ENCODE data around the gene DSCAML1. TPM values are rescaled to one million over a fixed set of nuclear protein-coding genes. Genes with fewer than 3 reads are reported as not detected.

DSCAML1 gene
- total RNA-seq, 4 donors from 2014 or later = 0.54 to 1.8 (median 0.99) TPM

- Histone ChIP-seq H3K36me3 (no peaks in the 10 kb centered on the region), H3K27me3 (no peaks in the 10 kb centered on the region), H3K27ac (no peak overlapping the region), H3K9me3 (no peaks in the 10 kb centered on the region), H3K4me1 (no peaks in the 10 kb centered on the region), H3K4me3 (replicated peaks in 1 of 3) (no peak overlapping the region)
- intact Hi-C loops (cut with DNase I) = no loop called here
- WGBS, 2 donors = 95 to 97% methylated on average over 5 to 6 of the region's 6 CpGs
- DNase-seq = no peak
- TF ChIP-seq POLR2A (IDR thresholded peaks at IDR 0.05) = no peak
- TF ChIP-seq CTCF (IDR thresholded peaks at IDR 0.05) = no peak
Observed at GRCh38 chr11:117772360-117772759, 24.7 kb downstream of the DSCAML1 start.

GRCh38 chr11:117771841-117772240 is 25.2 kb downstream of the DSCAML1 start:
- intact Hi-C loops (cut with DNase I) = no loop called here
- Histone ChIP-seq H3K36me3 (no peaks in the 10 kb centered on the region), H3K27me3 (no peaks in the 10 kb centered on the region), H3K27ac (no peak overlapping the region), H3K4me3 (replicated peaks in 1 of 3) (no peak overlapping the region), H3K9me3 (no peaks in the 10 kb centered on the region), H3K4me1 (no peaks in the 10 kb centered on the region)
- no peak for TF ChIP-seq POLR2A (IDR thresholded peaks at IDR 0.05)
- TF ChIP-seq CTCF (IDR thresholded peaks at IDR 0.05) = no peak
- DNase-seq = no peak
- 93 to 94% methylated on average over 7 of the region's 7 CpGs for WGBS, 2 donors

- TF ChIP-seq POLR2A (IDR thresholded peaks at IDR 0.05) = no peak
Observed at GRCh38 chr11:117771197-117771596, 25.8 kb downstream of the DSCAML1 start.

GRCh38 chr11:117770061-117770460 is 27.0 kb downstream of the DSCAML1 start:
- DNase-seq = no peak
- intact Hi-C loops (cut with DNase I) = no loop called here
- no peaks in the 10 kb centered on the region for H3K4me1 ChIP-seq
- WGBS, 2 donors = 85 to 92% methylated on average over 4 of the region's 4 CpGs
- H3K4me3 ChIP-seq (replicated peaks in 1 of 3) = no peak overlapping the region
- no peaks in the 10 kb centered on the region for H3K9me3 ChIP-seq
- no peaks in the 10 kb centered on the region for H3K27me3 ChIP-seq
- no peak overlapping the region for H3K27ac ChIP-seq
- TF ChIP-seq POLR2A (IDR thresholded peaks at IDR 0.05) = no peak
- TF ChIP-seq CTCF (IDR thresholded peaks at IDR 0.05) = no peak
- H3K36me3 ChIP-seq = no peaks in the 10 kb centered on the region

More at GRCh38 chr11:117771197-117771596, 25.8 kb downstream of the DSCAML1 start:
- no peaks in the 10 kb centered on the region for H3K27me3 ChIP-seq
- intact Hi-C loops (cut with DNase I) = no loop called here
- H3K36me3 ChIP-seq = no peaks in the 10 kb centered on the region
- no peak for DNase-seq
- H3K4me1 ChIP-seq = no peaks in the 10 kb centered on the region
- 89 to 96% methylated on average over 6 of the region's 6 CpGs for WGBS, 2 donors
- no peak overlapping the region for H3K4me3 ChIP-seq (replicated peaks in 1 of 3)
- H3K27ac ChIP-seq = no peak overlapping the region
- H3K9me3 ChIP-seq = no peaks in the 10 kb centered on the region

DNA sequence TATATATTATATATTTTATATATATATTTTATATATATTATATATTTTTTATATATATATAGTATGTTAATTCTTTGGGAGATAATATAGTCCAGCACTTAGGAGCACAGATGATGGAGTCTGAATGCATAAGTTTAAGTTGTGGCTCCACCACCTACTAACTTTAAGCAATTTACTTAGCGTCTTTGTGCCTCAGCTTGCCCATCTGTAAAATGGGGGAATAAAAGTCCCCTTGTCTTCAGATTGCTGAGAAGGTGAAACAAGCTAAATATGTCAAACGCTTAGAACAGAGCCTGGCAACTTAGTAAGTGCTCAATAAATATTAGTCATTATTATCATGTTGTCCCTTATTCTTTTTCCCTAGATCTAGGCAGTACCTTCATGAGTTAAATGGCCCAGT is 27.5 kb downstream of the DSCAML1 start:
- intact Hi-C loops (cut with DNase I) = no loop called here
- Histone ChIP-seq H3K4me3 (replicated peaks in 1 of 3) (no peak overlapping the region), H3K4me1 (no peaks in the 10 kb centered on the region), H3K9me3 (no peaks in the 10 kb centered on the region), H3K36me3 (no peaks in the 10 kb centered on the region), H3K27ac (no peak overlapping the region), H3K27me3 (no peaks in the 10 kb centered on the region)
- DNase-seq = no peak
- TF ChIP-seq CTCF (IDR thresholded peaks at IDR 0.05) (no peak), POLR2A (IDR thresholded peaks at IDR 0.05) (no peak)
- WGBS, 2 donors = 97 to 100% methylated on average over 2 of the region's 2 CpGs

GRCh38 chr11:117768506-117768905 is 28.5 kb downstream of the DSCAML1 start:
- H3K36me3 ChIP-seq = no peaks in the 10 kb centered on the region
- intact Hi-C loops (cut with DNase I) = no loop called here
- no peak for TF ChIP-seq CTCF (IDR thresholded peaks at IDR 0.05)
- H3K9me3 ChIP-seq = no peaks in the 10 kb centered on the region
- H3K4me1 ChIP-seq = no peaks in the 10 kb centered on the region
- H3K4me3 ChIP-seq (replicated peaks in 1 of 3) = no peak overlapping the region
- H3K27ac ChIP-seq = no peak overlapping the region
- 82 to 84% methylated on average over 2 of the region's 2 CpGs for WGBS, 2 donors
- DNase-seq = no peak
- H3K27me3 ChIP-seq = no peaks in the 10 kb centered on the region
